Fibroblast of mammary gland (primary cell): ENCODE data around the gene SARS1.

Source experiments
- DNase-seq: peaks from one replicate; pipeline ENCODE4 v3.0.0-alpha.2; 2010; ENCODE audit warnings: low read depth
- H3K4me3 ChIP-seq: 2 replicates; pipeline ENCODE4 v1.5.1; 2011; ENCODE audit warnings: low read depth, mild to moderate bottlenecking, low read length, moderate library complexity; ENCODE audit not compliant: control insufficient read depth
- TF ChIP-seq, protein P1 (sequence below): conservative IDR thresholded peaks from 2 replicates; pipeline ENCODE4 v1.5.1; 2011; ENCODE audit warnings: low read depth, low read length, inconsistent platforms; ENCODE audit not compliant: control insufficient read depth, insufficient read depth

SARS1 gene

DNA sequence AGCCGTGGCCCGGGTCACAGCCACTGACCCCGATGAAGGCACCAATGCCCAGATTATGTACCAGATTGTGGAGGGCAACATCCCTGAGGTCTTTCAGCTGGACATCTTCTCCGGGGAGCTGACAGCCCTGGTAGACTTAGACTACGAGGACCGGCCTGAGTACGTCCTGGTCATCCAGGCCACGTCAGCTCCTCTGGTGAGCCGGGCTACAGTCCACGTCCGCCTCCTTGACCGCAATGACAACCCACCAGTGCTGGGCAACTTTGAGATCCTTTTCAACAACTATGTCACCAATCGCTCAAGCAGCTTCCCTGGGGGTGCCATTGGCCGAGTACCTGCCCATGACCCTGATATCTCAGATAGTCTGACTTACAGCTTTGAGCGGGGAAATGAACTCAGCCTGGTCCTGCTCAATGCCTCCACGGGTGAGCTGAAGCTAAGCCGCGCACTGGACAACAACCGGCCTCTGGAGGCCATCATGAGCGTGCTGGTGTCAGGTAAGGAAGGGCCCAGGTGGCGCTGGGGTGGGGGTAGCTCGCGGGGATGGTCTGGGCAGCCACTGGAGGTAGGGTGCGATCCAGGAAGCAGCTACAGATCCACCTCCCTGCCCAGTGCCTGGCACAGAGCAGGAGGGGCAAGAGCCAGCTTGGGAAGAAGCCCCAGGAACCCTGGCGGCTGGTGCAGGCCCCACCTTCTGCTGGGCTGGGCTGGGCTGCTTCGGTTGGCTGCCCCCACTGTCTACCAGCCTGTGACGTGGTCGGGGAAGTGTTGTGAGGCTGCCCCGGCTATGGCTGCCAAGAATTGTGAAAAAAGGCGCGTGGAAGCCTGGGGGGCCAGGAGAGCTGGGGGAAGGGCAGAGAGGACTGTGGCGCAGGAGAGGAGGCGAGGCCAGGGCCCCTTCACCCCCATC lies 39.4 kb downstream of the SARS1 start:
- DNase-seq, result no peak
- TF ChIP-seq, protein P1, sequence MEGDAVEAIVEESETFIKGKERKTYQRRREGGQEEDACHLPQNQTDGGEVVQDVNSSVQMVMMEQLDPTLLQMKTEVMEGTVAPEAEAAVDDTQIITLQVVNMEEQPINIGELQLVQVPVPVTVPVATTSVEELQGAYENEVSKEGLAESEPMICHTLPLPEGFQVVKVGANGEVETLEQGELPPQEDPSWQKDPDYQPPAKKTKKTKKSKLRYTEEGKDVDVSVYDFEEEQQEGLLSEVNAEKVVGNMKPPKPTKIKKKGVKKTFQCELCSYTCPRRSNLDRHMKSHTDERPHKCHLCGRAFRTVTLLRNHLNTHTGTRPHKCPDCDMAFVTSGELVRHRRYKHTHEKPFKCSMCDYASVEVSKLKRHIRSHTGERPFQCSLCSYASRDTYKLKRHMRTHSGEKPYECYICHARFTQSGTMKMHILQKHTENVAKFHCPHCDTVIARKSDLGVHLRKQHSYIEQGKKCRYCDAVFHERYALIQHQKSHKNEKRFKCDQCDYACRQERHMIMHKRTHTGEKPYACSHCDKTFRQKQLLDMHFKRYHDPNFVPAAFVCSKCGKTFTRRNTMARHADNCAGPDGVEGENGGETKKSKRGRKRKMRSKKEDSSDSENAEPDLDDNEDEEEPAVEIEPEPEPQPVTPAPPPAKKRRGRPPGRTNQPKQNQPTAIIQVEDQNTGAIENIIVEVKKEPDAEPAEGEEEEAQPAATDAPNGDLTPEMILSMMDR, result no peak
- no peak overlapping the region for H3K4me3 ChIP-seq

DNA sequence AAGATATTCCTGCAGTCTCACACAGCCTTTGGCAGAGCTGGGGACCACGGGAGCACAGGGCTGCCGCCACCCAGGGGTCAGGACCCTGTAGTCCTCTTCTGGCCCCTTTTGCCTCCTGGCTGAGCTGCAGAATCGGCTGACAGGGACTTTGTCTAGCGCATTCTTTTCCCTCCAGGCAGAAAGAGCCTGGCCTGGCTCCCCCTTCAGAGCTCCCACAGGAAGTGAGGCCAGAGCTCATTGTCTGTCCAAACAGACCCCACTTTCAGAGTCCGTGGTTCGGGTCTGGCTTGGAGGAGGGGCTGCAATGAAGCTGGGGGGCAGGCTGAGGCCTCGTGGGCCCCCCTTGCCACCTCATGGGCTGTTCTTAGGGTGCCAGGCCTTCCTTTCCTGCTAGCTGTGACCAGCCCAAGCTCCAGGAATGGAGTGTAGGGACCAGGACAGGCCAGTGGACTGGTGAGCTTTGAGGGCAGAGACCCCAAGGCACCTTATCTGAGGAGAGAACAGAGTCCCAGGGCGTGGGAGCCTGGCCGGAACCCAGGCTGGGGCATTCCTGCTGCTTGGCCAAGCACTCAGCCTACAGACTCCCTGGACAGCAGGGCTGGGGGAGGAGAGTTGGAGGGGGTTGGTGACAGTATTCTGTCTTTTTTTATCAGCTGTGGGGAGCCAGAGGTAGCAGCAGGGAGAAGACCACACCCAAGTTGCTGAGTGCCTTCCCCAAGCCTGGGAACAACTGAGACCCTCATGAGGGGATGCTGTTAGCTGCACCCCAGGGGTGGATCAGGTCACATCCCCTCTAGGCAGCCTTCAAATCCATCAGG lies 40.3 kb downstream of the SARS1 start:
- H3K4me3 ChIP-seq, result no peak overlapping the region
- no peak for DNase-seq
- TF ChIP-seq, protein P1, result no peak

DNA sequence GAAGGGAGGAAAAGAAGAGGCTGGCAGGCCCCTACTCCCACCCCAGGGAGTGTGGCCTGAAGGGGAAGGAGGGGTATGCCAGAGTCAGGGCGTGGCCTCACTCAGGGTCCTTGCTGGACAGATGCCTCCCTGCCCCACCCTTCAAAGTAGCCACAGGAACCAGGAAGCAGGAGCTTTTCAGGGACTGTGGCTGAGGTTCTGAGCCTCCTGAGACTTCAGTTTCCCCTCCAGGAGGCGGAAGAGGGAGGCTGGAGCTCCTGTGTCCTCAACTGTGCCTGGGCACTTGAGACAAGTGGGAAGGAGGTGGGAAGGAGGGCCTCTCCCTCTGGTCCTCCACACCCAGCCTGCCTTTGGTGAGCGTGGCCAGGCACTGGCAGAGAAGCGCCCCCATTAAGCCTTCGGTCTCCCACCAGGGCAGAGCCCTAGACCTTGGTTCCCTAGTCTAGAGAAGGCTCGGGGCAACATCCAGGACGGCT lies 40.9 kb downstream of the SARS1 start:
- H3K4me3 ChIP-seq, result no peak overlapping the region
- TF ChIP-seq, protein P1, result no peak
- DNase-seq, result no peak

DNA sequence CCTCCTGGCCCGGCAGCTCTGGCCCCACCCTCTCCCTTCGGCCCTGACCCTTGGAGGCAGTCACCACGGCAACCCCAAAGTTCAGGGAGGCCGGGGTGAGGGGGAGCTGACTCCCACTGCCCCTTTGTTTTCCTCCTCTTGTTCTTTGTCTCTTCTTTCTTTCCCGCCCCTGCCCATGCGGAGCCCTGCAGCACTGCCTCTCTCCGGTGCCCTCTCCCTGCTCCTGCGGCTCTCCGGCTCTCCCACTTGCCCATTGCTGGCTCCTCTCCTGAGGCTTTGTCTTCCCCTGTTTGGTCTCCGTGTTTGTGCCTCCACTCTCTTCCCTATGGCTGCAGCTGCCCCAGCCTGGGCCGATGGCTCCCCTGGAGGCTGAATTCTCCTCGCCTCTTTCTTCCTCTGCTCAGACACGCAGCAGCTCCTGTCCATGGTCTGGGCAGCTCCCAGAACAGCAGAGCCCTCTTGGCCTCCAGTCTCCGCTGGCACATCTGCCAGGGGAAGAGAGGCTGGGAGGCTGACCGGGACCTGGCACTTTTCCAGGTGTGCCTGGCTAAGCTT lies 41.5 kb downstream of the SARS1 start:
- TF ChIP-seq, protein P1, result no peak
- DNase-seq, result no peak
- H3K4me3 ChIP-seq, result no peak overlapping the region

DNA sequence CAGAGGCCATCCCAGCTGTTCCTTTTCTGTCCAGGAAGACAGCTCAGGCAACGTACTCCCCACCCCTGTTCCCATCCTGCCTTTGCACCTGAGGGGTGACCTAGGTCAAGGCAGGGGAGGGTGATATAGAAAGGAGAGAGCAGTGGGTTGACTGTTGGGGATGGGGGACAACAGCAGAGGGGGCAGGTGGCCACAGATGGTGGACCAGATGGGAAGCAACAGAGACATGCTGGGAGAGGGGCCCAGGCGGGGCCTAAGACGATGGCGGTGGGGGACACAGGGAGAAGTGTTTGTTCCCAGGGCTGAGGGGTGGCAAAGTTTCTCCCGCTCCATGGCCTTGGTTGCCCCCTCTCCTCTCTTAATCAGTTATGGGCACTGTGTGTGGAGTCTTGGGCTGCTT lies 42.0 kb downstream of the SARS1 start:
- no peak overlapping the region for H3K4me3 ChIP-seq
- DNase-seq, result no peak
- TF ChIP-seq, protein P1, result no peak

DNA sequence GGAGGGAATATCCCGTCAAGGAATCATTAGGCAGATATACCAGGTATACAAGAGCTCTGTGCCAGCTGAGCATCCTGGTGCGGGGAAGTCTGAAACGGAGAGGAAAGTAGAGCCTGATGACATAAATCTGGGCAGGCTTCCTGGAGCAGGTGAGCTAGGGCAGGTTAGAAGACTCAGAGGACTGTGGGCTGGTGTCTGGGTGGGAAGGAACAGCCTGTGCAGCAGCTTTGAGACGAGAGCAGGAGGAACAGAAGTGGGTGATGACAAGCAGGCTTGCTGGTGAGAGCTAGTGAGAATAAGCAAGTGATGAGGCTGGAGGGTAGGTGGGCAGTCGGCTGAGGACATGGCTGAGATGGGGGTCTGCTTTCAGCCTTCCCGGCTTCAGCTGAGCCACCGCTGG lies 42.4 kb downstream of the SARS1 start:
- DNase-seq, result no peak
- H3K4me3 ChIP-seq, result no peak overlapping the region
- TF ChIP-seq, protein P1, result no peak
